Measurements from ENCODE around the gene SCN1B. TPM values are rescaled to one million over a fixed set of nuclear protein-coding genes. Genes with fewer than 3 reads are reported as not detected.

The SCN1B gene
- total and polyA plus RNA-seq, 8 donors = 1.3 to 36.6 (median 3.7) TPM; not detected in 1

DNA sequence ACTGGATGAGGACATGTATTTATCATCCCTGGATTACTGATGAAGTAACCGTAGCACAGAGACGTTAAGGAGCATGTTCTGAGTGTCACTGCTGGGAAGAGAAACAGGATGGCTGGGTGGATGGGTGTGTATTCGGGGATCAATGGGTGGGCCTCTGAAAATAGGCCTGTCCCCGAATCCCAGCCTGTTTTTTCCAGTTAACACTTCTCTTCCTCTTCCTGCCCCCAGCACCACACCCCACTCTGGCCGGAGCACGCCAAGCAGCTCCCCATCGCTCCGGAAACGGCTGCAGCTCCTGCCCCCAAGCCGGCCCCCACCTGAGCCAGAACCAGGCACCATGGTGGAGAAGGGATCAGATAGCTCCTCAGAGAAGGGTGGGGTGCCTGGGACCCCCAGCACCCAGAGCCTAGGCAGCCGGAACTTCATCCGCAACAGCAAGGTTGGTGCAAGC, 21.4 kb upstream of the SCN1B start:
- TF ChIP-seq POLR2AphosphoS5 (IDR thresholded peaks at IDR 0.05) = peak in 1 of 3 donors; percentile 10
- no peak for TF ChIP-seq POLR2A (IDR thresholded peaks at IDR 0.05)
- no peaks in the 10 kb centered on the region for H3K27me3 ChIP-seq
- no peak overlapping the region for H3K4me3 ChIP-seq
- no peak for DNase-seq
- peaks cover 18 to 67% (median 54%) of the 10 kb centered on the region in 4 donors for H3K36me3 ChIP-seq
- H3K27ac ChIP-seq = peak overlapping the region in 4 of 5 donors; percentile 15 to 99 (median 35)
- WGBS, 5 donors = 81 to 90% (median 89%) methylated on average over 12 of the region's 12 CpGs
- no peaks in the 10 kb centered on the region for H3K9me3 ChIP-seq
- peaks cover 42 to 84% (median 60%) of the 10 kb centered on the region in 4 donors for H3K4me1 ChIP-seq
- intact Hi-C loops (cut with DNase I; ENCODE audit: low total_unique reads) = no loop called here

DNA sequence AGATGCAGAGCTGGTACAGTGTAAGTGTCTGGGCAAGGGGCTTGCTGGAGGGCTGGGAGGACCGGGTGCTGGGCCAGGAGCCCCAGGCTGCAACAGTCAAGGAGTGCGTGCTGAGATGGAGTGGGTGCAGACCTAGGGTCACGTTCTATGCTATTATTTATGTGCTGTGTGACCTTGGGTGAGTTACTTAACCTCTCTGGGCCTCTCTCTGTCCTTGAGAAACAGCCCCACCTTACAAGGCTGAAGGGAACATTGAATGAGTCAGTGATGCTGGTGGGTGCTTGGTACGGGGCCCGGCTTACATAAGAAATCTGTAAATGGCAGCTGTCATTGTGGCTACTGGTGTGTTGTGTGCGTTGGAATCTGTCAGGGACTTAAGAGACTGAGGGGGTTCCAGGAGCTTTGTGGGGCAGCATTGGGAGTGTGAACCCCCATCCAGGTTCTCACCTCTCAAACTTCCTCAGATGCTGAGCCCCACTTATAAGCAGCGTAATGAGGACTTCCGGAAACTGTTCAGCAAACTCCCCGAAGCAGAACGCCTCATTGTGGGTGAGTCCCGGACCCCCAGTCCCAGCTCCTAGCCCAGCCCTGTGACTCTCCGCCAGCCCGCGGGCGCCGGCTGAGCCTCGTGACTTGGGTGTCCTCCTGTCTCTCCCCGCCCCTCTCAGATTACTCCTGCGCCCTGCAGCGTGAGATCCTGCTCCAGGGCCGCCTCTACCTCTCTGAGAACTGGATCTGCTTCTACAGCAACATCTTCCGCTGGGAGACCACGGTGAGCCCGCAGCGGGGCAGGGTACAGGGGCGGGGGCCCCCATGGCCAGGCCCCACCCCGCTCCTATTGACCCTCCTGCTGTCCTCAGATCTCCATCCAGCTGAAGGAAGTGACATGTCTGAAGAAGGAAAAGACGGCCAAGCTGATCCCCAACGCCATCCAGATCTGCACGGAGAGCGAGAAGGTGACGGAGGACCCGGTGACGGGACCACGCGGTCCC, 20.6 kb upstream of the SCN1B start:
- no peak for DNase-seq
- intact Hi-C loops (cut with DNase I; ENCODE audit: low total_unique reads) = no loop called here
- H3K9me3 ChIP-seq = no peaks in the 10 kb centered on the region
- TF ChIP-seq POLR2AphosphoS5 (IDR thresholded peaks at IDR 0.05) (no peak), POLR2A (IDR thresholded peaks at IDR 0.05) (no peak), EP300 (IDR thresholded peaks at IDR 0.05) (no peak)
- TF ChIP-seq, protein P1, sequence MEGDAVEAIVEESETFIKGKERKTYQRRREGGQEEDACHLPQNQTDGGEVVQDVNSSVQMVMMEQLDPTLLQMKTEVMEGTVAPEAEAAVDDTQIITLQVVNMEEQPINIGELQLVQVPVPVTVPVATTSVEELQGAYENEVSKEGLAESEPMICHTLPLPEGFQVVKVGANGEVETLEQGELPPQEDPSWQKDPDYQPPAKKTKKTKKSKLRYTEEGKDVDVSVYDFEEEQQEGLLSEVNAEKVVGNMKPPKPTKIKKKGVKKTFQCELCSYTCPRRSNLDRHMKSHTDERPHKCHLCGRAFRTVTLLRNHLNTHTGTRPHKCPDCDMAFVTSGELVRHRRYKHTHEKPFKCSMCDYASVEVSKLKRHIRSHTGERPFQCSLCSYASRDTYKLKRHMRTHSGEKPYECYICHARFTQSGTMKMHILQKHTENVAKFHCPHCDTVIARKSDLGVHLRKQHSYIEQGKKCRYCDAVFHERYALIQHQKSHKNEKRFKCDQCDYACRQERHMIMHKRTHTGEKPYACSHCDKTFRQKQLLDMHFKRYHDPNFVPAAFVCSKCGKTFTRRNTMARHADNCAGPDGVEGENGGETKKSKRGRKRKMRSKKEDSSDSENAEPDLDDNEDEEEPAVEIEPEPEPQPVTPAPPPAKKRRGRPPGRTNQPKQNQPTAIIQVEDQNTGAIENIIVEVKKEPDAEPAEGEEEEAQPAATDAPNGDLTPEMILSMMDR (IDR thresholded peaks at IDR 0.05) = no peak
- H3K36me3 ChIP-seq = peaks cover 23 to 75% (median 62%) of the 10 kb centered on the region in 4 donors
- H3K27ac ChIP-seq = peak overlapping the region in 4 of 5 donors; percentile 15 to 66 (median 31)
- H3K27me3 ChIP-seq = no peaks in the 10 kb centered on the region
- peaks cover 38 to 82% (median 54%) of the 10 kb centered on the region in 4 donors for H3K4me1 ChIP-seq
- WGBS, 5 donors = 87 to 93% (median 87%) methylated on average over 34 to 36 of the region's 36 CpGs
- no peak overlapping the region for H3K4me3 ChIP-seq

DNA sequence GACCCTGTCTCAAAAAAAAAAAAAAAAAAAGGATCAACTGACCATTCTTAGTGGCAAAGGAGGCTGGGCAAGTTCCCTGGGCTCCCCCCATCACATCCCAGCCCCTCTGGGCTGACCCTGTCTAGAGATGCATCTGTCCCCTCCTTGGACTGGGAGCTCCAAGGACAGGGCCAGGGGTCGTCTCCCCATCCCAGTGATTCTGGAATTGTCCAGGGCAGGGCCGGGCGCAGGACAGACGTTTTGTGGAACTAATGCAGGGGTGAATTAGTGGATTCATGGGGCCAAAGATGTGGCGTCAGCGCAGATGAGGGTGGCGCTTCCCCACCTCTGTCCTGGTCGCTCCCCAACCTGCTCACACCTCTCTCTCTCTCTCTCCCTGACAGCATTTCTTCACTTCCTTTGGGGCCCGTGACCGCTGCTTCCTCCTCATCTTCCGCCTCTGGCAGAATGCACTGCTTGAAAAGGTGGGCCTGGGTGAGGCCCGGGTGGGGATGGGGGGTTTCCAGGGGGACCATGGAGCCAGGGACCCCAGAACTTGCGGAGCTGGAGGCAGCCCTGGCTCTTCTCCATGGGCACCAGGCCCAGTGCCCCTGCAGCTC, 19.1 kb upstream of the SCN1B start:
- DNase-seq = no peak
- peaks cover 24 to 81% (median 39%) of the 10 kb centered on the region in 4 donors for H3K4me1 ChIP-seq
- 74 to 85% (median 78%) methylated on average over 12 to 13 of the region's 13 CpGs for WGBS, 5 donors
- no peaks in the 10 kb centered on the region for H3K27me3 ChIP-seq
- H3K27ac ChIP-seq = peak overlapping the region in 4 of 5 donors; percentile 43 to 66 (median 56)
- intact Hi-C loops (cut with DNase I; ENCODE audit: low total_unique reads) = no loop called here
- H3K36me3 ChIP-seq = peaks cover 30 to 76% (median 69%) of the 10 kb centered on the region in 4 donors
- no peak for TF ChIP-seq EP300 (IDR thresholded peaks at IDR 0.05)
- peak in 1 of 3 donors; percentile 17 for TF ChIP-seq POLR2AphosphoS5 (IDR thresholded peaks at IDR 0.05)
- no peak overlapping the region for H3K4me3 ChIP-seq
- H3K9me3 ChIP-seq = no peaks in the 10 kb centered on the region

DNA sequence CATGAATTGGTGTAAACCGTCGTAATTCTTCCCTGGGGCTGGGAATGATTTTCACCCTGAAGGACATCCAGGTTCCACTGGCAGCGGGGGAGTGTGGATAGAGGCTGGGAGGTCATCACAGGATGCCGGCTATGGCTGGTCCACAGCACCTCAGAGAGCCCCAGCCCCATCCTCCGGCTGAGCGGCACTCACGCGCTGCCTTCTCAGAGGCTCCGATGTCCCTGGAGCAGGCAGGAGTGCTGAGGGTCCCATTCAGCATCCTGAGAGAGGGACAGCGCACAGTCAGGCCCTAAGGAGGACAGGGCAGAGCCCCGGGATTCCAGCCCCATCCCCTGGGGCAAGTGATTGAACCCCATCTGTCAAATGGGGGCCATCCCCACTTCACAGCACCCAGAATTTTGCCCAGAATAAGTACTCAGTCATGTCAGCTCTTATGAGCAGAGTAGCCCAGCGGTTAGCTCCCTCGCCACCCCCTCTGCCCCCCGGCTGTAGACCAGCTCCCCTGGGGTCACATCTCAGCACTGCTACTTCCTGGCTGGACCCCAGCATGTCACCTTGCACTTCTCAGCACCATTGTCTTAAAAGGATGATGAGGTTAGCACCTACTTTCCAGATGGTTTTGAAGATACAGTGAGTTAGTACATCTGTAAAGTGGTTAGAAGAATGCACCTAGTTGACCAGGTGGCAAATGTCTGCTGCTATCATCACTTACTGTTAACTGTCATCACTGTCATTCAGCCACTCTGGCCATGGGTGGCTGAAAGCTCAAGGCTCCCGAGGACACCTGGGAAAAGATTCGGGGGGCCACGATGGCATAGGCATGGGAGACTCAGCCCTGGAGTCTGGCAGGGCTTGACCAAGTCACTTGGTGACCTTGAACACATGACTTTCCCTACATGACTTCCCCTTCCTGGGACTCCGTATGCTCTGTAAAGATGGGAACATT, 18.3 kb upstream of the SCN1B start:
- intact Hi-C loops (cut with DNase I; ENCODE audit: low total_unique reads) = loop anchor here (2.0 kb wide), 1 partner anchor 41 kb away; no protein-coding TSS in a partner anchor
- Histone ChIP-seq H3K4me3 (no peak overlapping the region), H3K9me3 (no peaks in the 10 kb centered on the region), H3K36me3 (peaks cover 34 to 77% (median 74%) of the 10 kb centered on the region in 4 donors), H3K27me3 (no peaks in the 10 kb centered on the region), H3K27ac (peak overlapping the region in 4 of 5 donors; percentile 43 to 66 (median 56)), H3K4me1 (peaks cover 16 to 73% (median 32%) of the 10 kb centered on the region in 4 donors)
- TF ChIP-seq POLR2AphosphoS5 (IDR thresholded peaks at IDR 0.05) (no peak), POLR2A (IDR thresholded peaks at IDR 0.05) (no peak), EP300 (IDR thresholded peaks at IDR 0.05) (no peak)
- TF ChIP-seq, protein P1 (IDR thresholded peaks at IDR 0.05) = no peak
- 78 to 88% (median 83%) methylated on average over 7 to 18 of the region's 18 CpGs for WGBS, 5 donors
- no peak for DNase-seq
